Stimulated activated CD8-positive, alpha-beta memory T cell treated with anti-CD3 and anti-CD28 coated beads, Interleukin-12 subunit alpha, Interleukin-12 subunit beta, amount 100 ng/mL, for 4 hours (primary cell): Measurements from ENCODE around the gene PCDHA11.
"Not testable (repeated sequence)": the region's sequence is repeated elsewhere in the genome, so short reads cannot be mapped to it uniquely, and the experiment has no call there.

Experiments used
- DNase-seq: peaks from one replicate; pipeline ENCODE4 v3.0.0-alpha.2; 2020; ENCODE audit warnings: low read depth

PCDHA11 gene, protein sequence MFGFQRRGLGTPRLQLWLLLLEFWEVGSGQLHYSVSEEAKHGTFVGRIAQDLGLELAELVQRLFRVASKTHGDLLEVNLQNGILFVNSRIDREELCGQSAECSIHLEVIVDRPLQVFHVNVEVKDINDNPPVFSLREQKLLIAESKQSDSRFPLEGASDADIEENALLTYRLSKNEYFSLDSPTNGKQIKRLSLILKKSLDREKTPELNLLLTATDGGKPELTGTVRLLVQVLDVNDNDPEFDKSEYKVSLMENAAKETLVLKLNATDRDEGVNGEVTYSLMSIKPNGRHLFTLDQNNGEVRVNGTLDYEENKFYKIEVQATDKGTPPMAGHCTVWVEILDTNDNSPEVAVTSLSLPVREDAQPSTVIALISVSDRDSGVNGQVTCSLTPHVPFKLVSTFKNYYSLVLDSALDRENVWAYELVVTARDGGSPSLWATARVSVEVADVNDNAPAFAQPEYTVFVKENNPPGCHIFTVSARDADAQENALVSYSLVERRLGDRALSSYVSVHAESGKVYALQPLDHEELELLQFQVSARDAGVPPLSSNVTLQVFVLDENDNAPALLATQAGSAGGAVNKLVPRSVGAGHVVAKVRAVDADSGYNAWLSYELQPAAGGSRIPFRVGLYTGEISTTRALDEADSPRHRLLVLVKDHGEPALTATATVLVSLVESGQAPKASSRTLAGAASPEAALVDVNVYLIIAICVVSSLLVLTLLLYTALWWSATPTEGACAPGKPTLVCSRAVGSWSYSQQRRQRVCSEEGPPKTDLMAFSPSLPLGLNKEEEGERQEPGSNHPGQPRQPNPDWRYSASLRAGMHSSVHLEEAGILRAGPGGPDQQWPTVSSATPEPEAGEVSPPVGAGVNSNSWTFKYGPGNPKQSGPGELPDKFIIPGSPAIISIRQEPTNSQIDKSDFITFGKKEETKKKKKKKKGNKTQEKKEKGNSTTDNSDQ

GRCh38 chr5:140868721-140869554 is at the start of gene PCDHA11:
PCDHA11 (plus strand) TSS chr5:140868957; CDS start chr5:140869104, 147 bp downstream.
- DNase-seq, result no peak

- no peak for DNase-seq
Observed at GRCh38 chr5:140821375-140822280, 47.1 kb upstream of the PCDHA11 start, which contains the start of gene PCDHA5. PCDHA5 (plus strand) TSS chr5:140821613.

- DNase-seq, result no peak
Observed at GRCh38 chr5:140822281-140822629, 46.5 kb upstream of the PCDHA11 start.

DNA sequence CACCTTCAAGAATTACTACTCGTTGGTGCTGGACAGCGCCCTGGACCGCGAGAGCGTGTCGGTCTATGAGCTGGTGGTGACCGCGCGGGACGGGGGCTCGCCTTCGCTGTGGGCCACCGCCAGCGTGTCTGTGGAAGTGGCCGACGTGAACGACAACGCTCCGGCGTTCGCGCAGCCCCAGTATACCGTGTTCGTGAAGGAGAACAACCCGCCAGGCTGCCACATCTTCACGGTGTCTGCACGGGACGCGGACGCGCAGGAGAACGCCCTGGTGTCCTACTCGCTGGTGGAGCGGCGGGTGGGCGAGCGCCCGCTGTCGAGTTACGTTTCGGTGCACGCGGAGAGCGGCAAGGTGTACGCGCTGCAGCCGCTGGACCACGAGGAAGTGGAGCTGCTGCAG is 45.8 kb upstream of the PCDHA11 start:
- DNase-seq, result not testable (repeated sequence)

DNA sequence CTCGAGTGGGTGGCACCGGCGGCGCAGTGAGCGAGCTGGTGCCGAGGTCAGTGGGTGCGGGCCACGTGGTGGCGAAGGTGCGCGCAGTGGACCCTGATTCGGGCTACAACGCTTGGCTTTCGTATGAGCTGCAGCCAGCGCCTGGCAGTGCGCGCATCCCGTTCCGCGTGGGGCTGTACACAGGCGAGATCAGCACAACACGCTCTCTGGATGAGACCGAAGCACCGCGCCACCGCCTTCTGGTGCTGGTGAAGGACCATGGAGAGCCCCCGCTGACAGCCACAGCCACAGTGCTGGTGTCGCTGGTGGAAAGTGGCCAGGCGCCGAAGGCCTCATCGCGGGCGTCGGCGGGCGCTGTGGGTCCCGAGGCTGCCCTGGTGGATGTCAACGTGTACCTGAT is 45.3 kb upstream of the PCDHA11 start:
- no peak for DNase-seq

DNA sequence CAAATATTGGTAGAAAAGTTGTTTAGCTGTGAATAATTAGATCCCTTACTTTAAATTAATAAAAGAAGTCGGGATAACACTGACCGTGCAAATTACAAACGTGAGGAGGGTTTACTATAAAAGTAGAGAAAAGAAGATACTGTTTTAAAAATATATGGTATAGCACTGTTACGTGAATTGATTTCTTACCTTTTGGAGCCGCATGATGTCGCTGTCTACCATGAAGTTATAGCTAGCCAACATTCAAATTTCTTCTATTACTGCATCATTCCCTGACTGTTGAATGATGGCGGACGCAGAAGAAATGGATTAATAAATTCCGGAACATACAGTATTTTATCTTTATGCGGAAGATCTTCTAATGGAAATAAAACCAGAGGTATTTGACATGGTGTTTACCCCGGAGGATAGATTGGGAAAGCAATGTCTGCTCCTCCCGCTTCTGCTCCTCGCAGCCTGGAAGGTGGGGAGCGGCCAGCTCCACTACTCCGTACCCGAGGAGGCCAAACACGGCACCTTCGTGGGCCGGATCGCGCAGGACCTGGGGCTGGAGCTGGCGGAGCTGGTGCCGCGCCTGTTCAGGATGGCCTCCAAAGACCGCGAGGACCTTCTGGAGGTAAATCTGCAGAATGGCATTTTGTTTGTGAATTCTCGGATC is 40.9 kb upstream of the PCDHA11 start, which contains the start of gene PCDHA6:
TSS of gene PCDHA6 (plus strand) at position 257 of the 658 bp plus-strand sequence. CDS start at position 389, 132 bp downstream.
- no peak for DNase-seq

DNA sequence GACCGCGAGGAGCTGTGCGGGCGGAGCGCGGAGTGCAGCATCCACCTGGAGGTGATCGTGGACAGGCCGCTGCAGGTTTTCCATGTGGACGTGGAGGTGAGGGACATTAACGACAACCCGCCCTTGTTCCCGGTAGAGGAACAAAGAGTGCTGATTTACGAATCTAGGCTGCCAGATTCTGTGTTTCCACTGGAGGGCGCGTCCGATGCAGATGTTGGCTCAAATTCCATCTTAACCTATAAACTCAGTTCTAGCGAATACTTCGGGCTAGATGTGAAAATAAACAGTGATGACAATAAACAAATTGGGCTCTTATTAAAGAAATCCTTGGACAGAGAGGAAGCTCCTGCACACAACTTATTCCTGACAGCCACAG is 40.4 kb upstream of the PCDHA11 start:
- DNase-seq, result no peak

GRCh38 chr5:140829511-140830501 is 39.0 kb upstream of the PCDHA11 start:
- not testable (repeated sequence) for DNase-seq

GRCh38 chr5:140833993-140834392 is 34.8 kb upstream of the PCDHA11 start, which contains the start of gene PCDHA7:
PCDHA7 (plus strand) TSS chr5:140834269; CDS start chr5:140834384, 115 bp downstream.
- DNase-seq, result no peak

- not testable (repeated sequence) for DNase-seq
Observed at GRCh38 chr5:140834439-140835008, 34.2 kb upstream of the PCDHA11 start.

- no peak for DNase-seq
Observed at GRCh38 chr5:140835622-140836510, 32.9 kb upstream of the PCDHA11 start.

GRCh38 chr5:140840978-140841962 is 27.5 kb upstream of the PCDHA11 start, which contains the start of gene PCDHA8:
PCDHA8 (plus strand) TSS chr5:140841187; CDS start chr5:140841322, 135 bp downstream.
- DNase-seq, result no peak

DNA sequence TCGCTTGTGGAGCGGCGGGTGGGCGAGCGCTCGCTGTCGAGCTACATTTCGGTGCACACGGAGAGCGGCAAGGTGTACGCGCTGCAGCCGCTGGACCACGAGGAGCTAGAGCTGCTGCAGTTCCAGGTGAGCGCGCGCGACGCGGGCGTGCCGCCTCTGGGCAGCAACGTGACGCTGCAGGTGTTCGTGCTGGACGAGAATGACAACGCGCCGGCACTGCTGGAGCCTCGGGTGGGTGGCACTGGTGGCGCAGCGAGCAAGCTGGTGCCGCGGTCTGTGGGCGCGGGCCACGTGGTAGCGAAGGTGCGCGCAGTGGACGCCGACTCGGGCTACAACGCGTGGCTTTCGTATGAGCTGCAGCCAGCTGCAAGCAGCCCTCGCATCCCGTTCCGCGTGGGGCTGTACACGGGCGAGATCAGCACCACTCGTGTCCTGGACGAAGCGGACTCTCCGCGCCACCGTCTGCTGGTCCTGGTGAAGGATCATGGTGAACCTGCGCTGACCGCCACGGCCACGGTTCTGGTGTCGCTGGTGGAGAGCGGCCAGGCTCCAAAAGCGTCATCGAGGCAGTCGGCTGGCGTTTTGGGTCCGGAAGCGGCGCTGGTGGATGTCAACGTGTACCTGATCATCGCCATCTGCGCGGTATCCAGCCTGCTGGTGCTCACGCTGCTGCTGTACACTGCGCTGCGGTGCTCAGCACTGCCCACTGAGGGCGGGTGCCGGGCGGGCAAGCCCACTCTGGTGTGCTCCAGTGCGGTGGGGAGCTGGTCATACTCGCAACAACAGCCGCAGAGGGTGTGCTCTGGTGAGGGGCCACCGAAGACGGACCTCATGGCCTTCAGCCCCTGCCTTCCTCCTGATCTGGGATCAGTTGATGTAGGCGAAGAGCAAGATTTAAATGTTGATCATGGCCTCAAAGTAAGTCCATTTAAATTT is 25.7 kb upstream of the PCDHA11 start:
- DNase-seq, result no peak

- DNase-seq, result not testable (repeated sequence)
Observed at GRCh38 chr5:140848139-140849102, 20.3 kb upstream of the PCDHA11 start, which contains the start of gene PCDHA9. PCDHA9 (plus strand) TSS chr5:140848382; CDS start chr5:140848496, 114 bp downstream.
